Lung (tissue), 12 donors: ENCODE measurements around the gene CFI. TPM values are rescaled to one million over a fixed set of nuclear protein-coding genes. Genes with fewer than 3 reads are reported as not detected.

Experiments
- ATAC-seq: fragments of 200-7000 bp; cut with Tn5 transposase; one replicate; pipeline ENCODE4 v1.9.1; 2020; ENCODE audit warnings: moderate number of reproducible peaks; ENCODE audit not compliant: insufficient read depth, low FRiP score
- DNase-seq, 3 donors: peaks; one replicate each; pipeline ENCODE4 v3.0.0-alpha.2; 2013 to 2017
- H3K27ac ChIP-seq, 2 donors: one replicate each; pipeline ENCODE4 v1.5.1; 2013; ENCODE audit warnings: mild to moderate bottlenecking in 2 of 2, moderate library complexity in 2 of 2, control low read depth in 1 of 2, inconsistent platforms in 1 of 2, low read depth in 1 of 2, low read length in 1 of 2
- H3K27me3 ChIP-seq, 3 donors: one replicate each; pipeline ENCODE4 v1.5.1; 2013; ENCODE audit warnings: low read length in 2 of 3; ENCODE audit not compliant: control insufficient read depth in 3 of 3, insufficient read depth in 3 of 3
- H3K36me3 ChIP-seq, 4 donors: one replicate each; pipeline ENCODE4 v1.5.1; 2013; ENCODE audit warnings: low read length in 4 of 4, mild to moderate bottlenecking in 1 of 4, moderate library complexity in 1 of 4; ENCODE audit not compliant: control insufficient read depth in 4 of 4, insufficient read depth in 4 of 4
- H3K4me1 ChIP-seq, 5 donors: one replicate each; pipeline ENCODE4 v1.5.1; 2013; ENCODE audit warnings: low read length in 5 of 5, mild to moderate bottlenecking in 2 of 5, moderate library complexity in 1 of 5; ENCODE audit not compliant: control insufficient read depth in 5 of 5, insufficient read depth in 5 of 5
- H3K4me3 ChIP-seq: one replicate; pipeline ENCODE4 v1.5.1; 2013; ENCODE audit warnings: mild to moderate bottlenecking, control low read depth, moderate library complexity
- H3K9ac ChIP-seq, 2 donors: one replicate each; pipeline ENCODE4 v1.5.1; 2013; ENCODE audit warnings: low read length in 2 of 2, control low read depth in 1 of 2; ENCODE audit not compliant: insufficient read depth in 1 of 2
- H3K9me3 ChIP-seq, 4 donors: one replicate each; pipeline ENCODE4 v1.5.1; 2013; ENCODE audit warnings: low read length in 3 of 4, mild to moderate bottlenecking in 1 of 4, moderate library complexity in 1 of 4; ENCODE audit not compliant: control insufficient read depth in 4 of 4, insufficient read depth in 3 of 4
- WGBS, 2 donors: extraction: QIAGEN DNeasy Blood & Tissue Kit; methylation state at CpG; one replicate each; pipeline ENCODE4 v1.1.7; 2013; 5-methylcytosine and 5-hydroxymethylcytosine counted together
- polyA plus RNA-seq, 2 donors: library from polyadenylated mRNA; stranded (reverse); fragments of 200-250 nt; gene quantifications; one replicate each; pipeline ENCODE4 v1.2.1, GENCODE V29; 2013
- total RNA-seq, 2 donors: library from RNA; depleted of rRNA in 1 of 2; stranded (reverse); fragments of >200 nt in 1 of 2; gene quantifications; one replicate each; pipeline ENCODE4 v1.2.1, GENCODE V29; 2014 to 2021
- TF ChIP-seq, protein P1 (sequence below): IDR thresholded peaks from 2 replicates; pipeline ENCODE4 v1.5.1; 2012; ENCODE audit warnings: mild to moderate bottlenecking; ENCODE audit errors: control extremely low read depth, extremely low read depth
- donor health status: control.
- donor health status: control.
- donor health status: Bipolar disorder and iron deficiency.
- donor health status: healthy.
- donor health status: DM: yes; HTN: yes; CAD: no.

CFI gene
- total and polyA plus RNA-seq, 4 donors: 38.2 to 150 (median 60.8) TPM

DNA sequence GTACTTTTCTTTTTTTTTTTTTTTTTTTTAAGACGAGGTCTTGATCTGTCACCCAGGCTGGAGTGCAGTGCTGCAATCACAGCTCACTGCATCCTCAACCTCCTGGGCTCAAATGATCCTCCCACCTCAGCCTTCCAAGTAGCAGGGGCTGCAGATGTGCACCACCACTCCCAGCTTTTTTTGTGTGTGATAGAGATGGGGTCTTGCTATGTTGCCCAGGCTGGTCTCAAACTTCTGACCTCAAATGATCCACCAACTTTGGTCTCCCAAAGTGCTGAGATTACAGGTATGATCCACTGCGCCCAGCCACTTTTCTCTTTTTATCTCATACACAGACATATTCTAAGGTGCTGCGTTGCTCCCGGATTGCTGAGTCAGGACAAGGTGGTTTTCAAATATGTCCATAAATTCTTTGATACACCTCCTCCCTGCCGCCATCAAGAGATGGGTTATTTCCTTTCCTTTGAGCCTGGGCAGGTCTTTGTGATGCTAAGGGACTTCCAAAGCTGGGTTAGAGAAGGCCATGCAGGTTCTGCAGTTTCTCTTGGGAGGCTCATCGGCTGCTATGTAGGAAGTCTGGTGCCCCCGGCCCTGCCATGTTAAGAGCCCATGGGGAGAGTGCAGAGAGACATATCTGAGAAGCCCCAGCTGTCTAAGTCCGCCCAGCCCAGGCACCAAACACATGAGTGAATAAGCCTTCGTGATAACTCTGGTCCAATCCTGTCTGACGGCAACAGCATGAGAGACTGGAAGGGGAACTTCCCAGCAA lies 63.5 kb downstream of the CFI start:
- DNase-seq (no peak), ATAC-seq (no peak)
- Histone ChIP-seq H3K9me3 (no peaks in the 10 kb centered on the region), H3K9ac (no peak overlapping the region), H3K27me3 (no peaks in the 10 kb centered on the region), H3K4me1 (no peaks in the 10 kb centered on the region), H3K27ac (no peak overlapping the region), H3K36me3 (no peaks in the 10 kb centered on the region), H3K4me3 (no peak overlapping the region)
- WGBS, 2 donors: 91 to 92% methylated on average over 10 of the region's 10 CpGs
- TF ChIP-seq, protein P1, sequence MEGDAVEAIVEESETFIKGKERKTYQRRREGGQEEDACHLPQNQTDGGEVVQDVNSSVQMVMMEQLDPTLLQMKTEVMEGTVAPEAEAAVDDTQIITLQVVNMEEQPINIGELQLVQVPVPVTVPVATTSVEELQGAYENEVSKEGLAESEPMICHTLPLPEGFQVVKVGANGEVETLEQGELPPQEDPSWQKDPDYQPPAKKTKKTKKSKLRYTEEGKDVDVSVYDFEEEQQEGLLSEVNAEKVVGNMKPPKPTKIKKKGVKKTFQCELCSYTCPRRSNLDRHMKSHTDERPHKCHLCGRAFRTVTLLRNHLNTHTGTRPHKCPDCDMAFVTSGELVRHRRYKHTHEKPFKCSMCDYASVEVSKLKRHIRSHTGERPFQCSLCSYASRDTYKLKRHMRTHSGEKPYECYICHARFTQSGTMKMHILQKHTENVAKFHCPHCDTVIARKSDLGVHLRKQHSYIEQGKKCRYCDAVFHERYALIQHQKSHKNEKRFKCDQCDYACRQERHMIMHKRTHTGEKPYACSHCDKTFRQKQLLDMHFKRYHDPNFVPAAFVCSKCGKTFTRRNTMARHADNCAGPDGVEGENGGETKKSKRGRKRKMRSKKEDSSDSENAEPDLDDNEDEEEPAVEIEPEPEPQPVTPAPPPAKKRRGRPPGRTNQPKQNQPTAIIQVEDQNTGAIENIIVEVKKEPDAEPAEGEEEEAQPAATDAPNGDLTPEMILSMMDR: no peak

DNA sequence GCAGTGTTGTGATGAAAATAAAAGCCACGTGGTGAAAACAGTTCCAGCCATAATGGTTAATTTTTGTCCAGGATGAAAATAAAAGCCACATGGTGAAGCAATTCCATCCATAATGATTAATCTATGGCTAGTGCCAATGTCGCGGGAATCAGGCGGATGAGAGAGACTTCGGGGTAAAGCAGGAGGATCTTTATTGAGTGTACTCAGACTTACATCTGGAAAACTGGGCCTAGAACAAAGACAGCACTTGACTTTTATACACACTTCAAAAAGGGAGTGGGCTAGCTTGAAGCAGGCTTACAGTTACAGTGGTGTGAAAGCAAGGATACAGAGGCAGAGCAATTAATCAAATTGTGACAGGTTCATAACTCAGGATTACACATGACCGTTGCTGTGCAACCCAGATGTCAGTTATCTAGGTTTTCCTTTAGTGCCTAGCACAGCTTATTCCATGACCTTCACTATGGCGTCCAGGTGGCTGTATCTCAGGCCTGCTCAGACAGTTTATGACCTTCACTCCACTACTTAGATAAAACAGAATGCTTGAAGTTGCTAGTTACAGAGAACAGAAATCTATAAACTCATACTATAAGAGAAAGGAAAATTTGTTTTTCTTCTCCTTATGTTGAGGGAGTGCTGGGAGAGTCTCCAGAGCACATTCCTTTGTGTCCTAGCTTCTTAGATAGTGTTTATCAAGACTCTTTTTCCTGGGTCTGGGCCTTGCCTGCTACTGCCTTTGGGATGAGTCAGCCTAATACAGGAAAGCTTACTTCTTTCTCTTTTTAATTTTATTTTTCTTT lies 66.0 kb downstream of the CFI start:
- Histone ChIP-seq H3K4me3 (no peak overlapping the region), H3K4me1 (peaks cover 0 to 1% (median 0%) of the 10 kb centered on the region in 5 donors), H3K9ac (no peak overlapping the region), H3K36me3 (no peaks in the 10 kb centered on the region), H3K27ac (no peak overlapping the region), H3K9me3 (no peaks in the 10 kb centered on the region), H3K27me3 (no peaks in the 10 kb centered on the region)
- TF ChIP-seq, protein P1: no peak
- ATAC-seq (no peak), DNase-seq (no peak)
- 83 to 84% methylated on average over 7 of the region's 7 CpGs for WGBS, 2 donors

DNA sequence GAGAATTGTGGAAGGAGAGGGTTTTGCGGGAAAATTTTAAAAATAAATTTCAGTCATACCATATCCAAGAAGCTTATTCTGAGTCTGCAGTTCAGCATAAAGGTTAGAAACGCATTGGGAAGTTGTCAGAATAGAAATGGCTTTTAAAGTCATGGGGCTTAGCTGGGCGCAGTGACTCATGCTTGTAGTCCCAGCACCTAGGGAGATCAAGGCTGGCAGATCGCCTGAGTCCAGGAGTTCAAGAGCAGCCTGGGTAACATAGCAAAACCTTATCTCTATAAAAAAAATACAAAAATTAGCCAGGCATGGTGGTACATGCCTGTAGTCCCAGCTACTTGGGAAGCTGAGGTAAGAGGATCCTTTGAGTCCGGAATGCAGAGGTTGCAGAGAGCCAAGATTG lies 68.1 kb downstream of the CFI start:
- no peak overlapping the region for H3K4me3 ChIP-seq
- H3K9me3 ChIP-seq: no peaks in the 10 kb centered on the region
- WGBS, 2 donors: 87 to 93% methylated on average over 5 of the region's 5 CpGs
- no peaks in the 10 kb centered on the region for H3K36me3 ChIP-seq
- ATAC-seq (no peak), DNase-seq (no peak)
- TF ChIP-seq, protein P1: no peak
- H3K27me3 ChIP-seq: no peaks in the 10 kb centered on the region
- no peak overlapping the region for H3K9ac ChIP-seq
- peaks cover 0 to 7% (median 0%) of the 10 kb centered on the region in 5 donors for H3K4me1 ChIP-seq
- H3K27ac ChIP-seq: no peak overlapping the region
